Hepatocyte (in vitro differentiated cells): Measurements from ENCODE around the gene OCA2. TPM values are rescaled to one million over a fixed set of nuclear protein-coding genes. Genes with fewer than 3 reads are reported as not detected.
"Not testable (repeated sequence)": the region's sequence is repeated elsewhere in the genome, so short reads cannot be mapped to it uniquely, and the experiment has no call there.

Experiments
- DNase-seq: peaks from one replicate; pipeline ENCODE4 v3.0.0-alpha.2; 2016; ENCODE audit warnings: low spot score
- H2AFZ ChIP-seq: fragments of 200-600 bp; sonication (generic); 2 replicates; pipeline ENCODE4 v1.6.0; 2016; ENCODE audit warnings: antibody characterized with exemption, mild to moderate bottlenecking
- H3K27ac ChIP-seq: fragments of 200-600 bp; sonication (generic); 2 replicates; pipeline ENCODE4 v1.5.1; 2016; ENCODE audit warnings: mild to moderate bottlenecking
- H3K27me3 ChIP-seq: fragments of 200-600 bp; sonication (generic); 2 replicates; pipeline ENCODE4 v1.6.1; 2016
- H3K36me3 ChIP-seq: fragments of 200-600 bp; sonication (generic); replicated peaks from 2 replicates; pipeline ENCODE4 v1.5.1; 2016; ENCODE audit warnings: low read depth; ENCODE audit not compliant: insufficient read depth
- H3K4me1 ChIP-seq: fragments of 200-600 bp; sonication (generic); 2 replicates; pipeline ENCODE4 v1.5.1; 2016; ENCODE audit warnings: mild to moderate bottlenecking, moderate library complexity; ENCODE audit not compliant: insufficient read depth
- H3K4me2 ChIP-seq: fragments of 200-600 bp; sonication (generic); 2 replicates; pipeline ENCODE4 v1.6.0; 2016
- H3K4me3 ChIP-seq: fragments of 200-600 bp; sonication (generic); 2 replicates; pipeline ENCODE4 v1.5.1; 2016; ENCODE audit warnings: mild to moderate bottlenecking
- H3K79me2 ChIP-seq: fragments of 200-600 bp; sonication (generic); 2 replicates; pipeline ENCODE4 v1.6.0; 2017; ENCODE audit warnings: mild to moderate bottlenecking
- H3K9me2 ChIP-seq: fragments of 200-600 bp; sonication (generic); replicated peaks from 2 replicates; pipeline ENCODE4 v1.6.0; 2017; ENCODE audit warnings: mild to moderate bottlenecking; ENCODE audit not compliant: insufficient read depth
- H3K9me3 ChIP-seq: fragments of 200-600 bp; sonication (generic); 2 replicates; pipeline ENCODE4 v1.5.1; 2016; ENCODE audit warnings: low read depth, mild to moderate bottlenecking
- H4K20me1 ChIP-seq: fragments of 200-600 bp; sonication (generic); 2 replicates; pipeline ENCODE4 v1.6.0; 2016; ENCODE audit warnings: mild to moderate bottlenecking; ENCODE audit not compliant: insufficient read depth, poor library complexity, severe bottlenecking
- CTCF ChIP-seq: fragments of 200-600 bp; sonication (generic); IDR thresholded peaks from 2 replicates; pipeline ENCODE4 v1.5.1; 2016; ENCODE audit warnings: antibody characterized with exemption, mild to moderate bottlenecking; ENCODE audit not compliant: poor library complexity
- EZH2 ChIP-seq: fragments of 200-600 bp; sonication (generic); IDR thresholded peaks from 2 replicates; pipeline ENCODE4 v1.6.1; 2016; ENCODE audit warnings: antibody characterized with exemption, mild to moderate bottlenecking, borderline replicate concordance
- EZH2phosphoT487 ChIP-seq: fragments of 200-600 bp; sonication (generic); IDR thresholded peaks from one replicate; pipeline ENCODE4 v1.6.1; 2018; ENCODE audit warnings: antibody characterized with exemption, mild to moderate bottlenecking, low read depth, moderate library complexity; ENCODE audit not compliant: unreplicated experiment, severe bottlenecking
- WGBS: methylation state at CpG from one replicate; pipeline ENCODE4 v1.1.6; 2016; ENCODE audit warnings: low lambda C conversion rate; ENCODE audit errors: missing lambda C conversion rate; 5-methylcytosine and 5-hydroxymethylcytosine counted together
- polyA plus RNA-seq: library from polyadenylated mRNA; unstranded; fragments of >200 nt; fragmentation: Nextera tagmentation; extraction: Ambion mirVana; gene quantifications from 2 replicates; pipeline ENCODE4 v1.2.1, GENCODE V29; 2016
- total RNA-seq: library from RNA; depleted of rRNA; stranded (reverse); fragments of >200 nt; gene quantifications from 2 replicates; pipeline ENCODE4 v1.2.3, GENCODE V29; 2014

The OCA2 gene
- total and polyA plus RNA-seq, 2 experiments from 2014 or later: 25.1 to 27.7 TPM

- no peaks in the 10 kb centered on the region for H3K4me1 ChIP-seq
- no peaks in the 10 kb centered on the region for H3K9me3 ChIP-seq
- no peak for TF ChIP-seq EZH2
- no peak for TF ChIP-seq EZH2phosphoT487
- no peak for TF ChIP-seq CTCF
- 94% methylated on average over 23 of the region's 23 CpGs for WGBS
- no peaks in the 10 kb centered on the region for H3K9me2 ChIP-seq
- H3K4me3 ChIP-seq: no peak overlapping the region
- no peak overlapping the region for H3K27ac ChIP-seq
- no peaks in the 10 kb centered on the region for H3K36me3 ChIP-seq
- H3K4me2 ChIP-seq: no peak overlapping the region
- no peaks in the 10 kb centered on the region for H3K27me3 ChIP-seq
- H4K20me1 ChIP-seq: no peaks in the 10 kb centered on the region
- no peak for DNase-seq
- H2AFZ ChIP-seq: no peak overlapping the region
- no peaks in the 10 kb centered on the region for H3K79me2 ChIP-seq
Measured at GRCh38 chr15:28014623-28015200, 84.4 kb downstream of the OCA2 start.

- Histone ChIP-seq H3K4me1 (no peaks in the 10 kb centered on the region), H3K9me3 (no peaks in the 10 kb centered on the region), H3K4me3 (no peak overlapping the region), H4K20me1 (no peaks in the 10 kb centered on the region), H3K9me2 (no peaks in the 10 kb centered on the region), H3K36me3 (no peaks in the 10 kb centered on the region), H2AFZ (no peak overlapping the region), H3K27ac (no peak overlapping the region), H3K79me2 (no peaks in the 10 kb centered on the region), H3K4me2 (no peak overlapping the region), H3K27me3 (no peaks in the 10 kb centered on the region)
- no peak for DNase-seq
- TF ChIP-seq EZH2 (no peak), EZH2phosphoT487 (no peak), CTCF (no peak)
- 97% methylated on average over 9 of the region's 9 CpGs for WGBS
Measured at GRCh38 chr15:28013976-28014375, 85.1 kb downstream of the OCA2 start.

- Histone ChIP-seq H3K79me2 (no peaks in the 10 kb centered on the region), H3K9me3 (no peaks in the 10 kb centered on the region), H3K9me2 (no peaks in the 10 kb centered on the region), H3K4me3 (no peak overlapping the region), H2AFZ (no peak overlapping the region), H3K4me2 (no peak overlapping the region), H4K20me1 (no peaks in the 10 kb centered on the region), H3K27me3 (no peaks in the 10 kb centered on the region), H3K4me1 (no peaks in the 10 kb centered on the region), H3K27ac (no peak overlapping the region), H3K36me3 (no peaks in the 10 kb centered on the region)
- WGBS: 96% methylated on average over 7 of the region's 7 CpGs
- TF ChIP-seq CTCF (no peak), EZH2phosphoT487 (no peak), EZH2 (no peak)
- DNase-seq: no peak
Measured at GRCh38 chr15:28013480-28013879, 85.6 kb downstream of the OCA2 start.

GRCh38 chr15:28012231-28012630, 86.9 kb downstream of the OCA2 start:
- Histone ChIP-seq H3K36me3 (no peaks in the 10 kb centered on the region), H3K9me2 (no peaks in the 10 kb centered on the region), H3K4me2 (no peak overlapping the region), H3K79me2 (no peaks in the 10 kb centered on the region), H3K27ac (no peak overlapping the region), H3K4me3 (no peak overlapping the region), H2AFZ (no peak overlapping the region), H3K4me1 (no peaks in the 10 kb centered on the region), H3K9me3 (no peaks in the 10 kb centered on the region), H4K20me1 (no peaks in the 10 kb centered on the region), H3K27me3 (no peaks in the 10 kb centered on the region)
- TF ChIP-seq CTCF (no peak), EZH2phosphoT487 (no peak), EZH2 (no peak)
- DNase-seq: no peak
- 92% methylated on average over 4 of the region's 4 CpGs for WGBS

DNA sequence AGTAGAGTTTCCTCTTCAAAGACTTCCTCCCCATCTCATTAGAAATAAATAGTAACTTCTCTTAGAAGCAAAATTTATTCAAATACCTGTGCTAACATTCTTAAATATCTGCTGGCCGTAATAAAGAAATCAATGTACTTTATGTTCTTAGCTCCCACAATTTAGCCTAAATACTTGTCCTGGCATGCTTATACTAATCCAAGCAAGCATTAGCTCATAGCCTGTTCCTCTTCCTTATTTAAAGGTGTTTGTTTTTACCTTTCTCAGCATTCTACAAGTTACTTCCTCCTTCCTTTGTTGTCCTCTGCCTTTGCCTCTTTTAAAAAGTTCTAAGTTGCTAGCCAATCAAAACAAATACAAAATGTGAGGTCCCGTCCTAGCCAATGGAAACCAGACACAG, 90.9 kb downstream of the OCA2 start:
- WGBS: 84% methylated on average over 2 of the region's 2 CpGs
- H3K9me2 ChIP-seq: not testable (repeated sequence)

More for the DNA sequence above, 90.9 kb downstream of the OCA2 start:
- H3K4me1 ChIP-seq, H3K27ac ChIP-seq, H3K9me3 ChIP-seq, H2AFZ ChIP-seq, H3K4me3 ChIP-seq, H3K36me3 ChIP-seq, H3K79me2 ChIP-seq, H3K27me3 ChIP-seq, H4K20me1 ChIP-seq, DNase-seq, H3K4me2 ChIP-seq: not testable (repeated sequence)
